Measurements from ENCODE around the gene ELF1. TPM values are rescaled to one million over a fixed set of nuclear protein-coding genes. Genes with fewer than 3 reads are reported as not detected.

Gene ELF1
- total and polyA plus RNA-seq, 2 experiments from 2014 or later = 22.2 to 36.8 TPM

- TF ChIP-seq CTCF (IDR thresholded peaks at IDR 0.05; ENCODE audit: low read depth, low read length) = no peak
- Histone ChIP-seq H3K27ac (no peak overlapping the region), H3K4me3 (no peak overlapping the region), H3K4me1 (ENCODE audit: low read depth) (peaks cover 16% of the 10 kb centered on the region), H3K9me3 (ENCODE audit: low read depth) (no peaks in the 10 kb centered on the region), H3K36me3 (peaks cover 3% of the 10 kb centered on the region), H3K27me3 (no peaks in the 10 kb centered on the region)
- DNase-seq (ENCODE audit: low read depth in 1 of 2, low spot score in 1 of 2) = no peak
Measured at GRCh38 chr13:40975441-40975840, 43.7 kb downstream of the ELF1 start.

- Histone ChIP-seq H3K27ac (no peak overlapping the region), H3K9me3 (ENCODE audit: low read depth) (no peaks in the 10 kb centered on the region), H3K4me3 (no peak overlapping the region), H3K4me1 (ENCODE audit: low read depth) (peaks cover 16% of the 10 kb centered on the region), H3K27me3 (no peaks in the 10 kb centered on the region), H3K36me3 (no peaks in the 10 kb centered on the region)
- peak; percentile 65 to 89 for DNase-seq (ENCODE audit: low read depth in 1 of 2, low spot score in 1 of 2)
- peak; percentile 77 for TF ChIP-seq CTCF (IDR thresholded peaks at IDR 0.05; ENCODE audit: low read depth, low read length)
Measured at GRCh38 chr13:40974460-40975407, 44.4 kb downstream of the ELF1 start.

GRCh38 chr13:40973409-40973808, 45.7 kb downstream of the ELF1 start:
- no peaks in the 10 kb centered on the region for H3K9me3 ChIP-seq (ENCODE audit: low read depth)
- H3K36me3 ChIP-seq = no peaks in the 10 kb centered on the region
- peaks cover 16% of the 10 kb centered on the region for H3K4me1 ChIP-seq (ENCODE audit: low read depth)
- no peak for DNase-seq (ENCODE audit: low read depth in 1 of 2, low spot score in 1 of 2)
- no peak overlapping the region for H3K27ac ChIP-seq
- no peaks in the 10 kb centered on the region for H3K27me3 ChIP-seq
- TF ChIP-seq CTCF (IDR thresholded peaks at IDR 0.05; ENCODE audit: low read depth, low read length) = no peak
- no peak overlapping the region for H3K4me3 ChIP-seq

GRCh38 chr13:40971321-40971720, 47.8 kb downstream of the ELF1 start:
- Histone ChIP-seq H3K4me1 (ENCODE audit: low read depth) (peaks cover 16% of the 10 kb centered on the region), H3K9me3 (ENCODE audit: low read depth) (no peaks in the 10 kb centered on the region), H3K36me3 (no peaks in the 10 kb centered on the region), H3K4me3 (no peak overlapping the region), H3K27me3 (no peaks in the 10 kb centered on the region), H3K27ac (no peak overlapping the region)
- no peak for TF ChIP-seq CTCF (IDR thresholded peaks at IDR 0.05; ENCODE audit: low read depth, low read length)
- DNase-seq (ENCODE audit: low read depth in 1 of 2, low spot score in 1 of 2) = no peak

GRCh38 chr13:40970803-40971202, 48.3 kb downstream of the ELF1 start:
- no peaks in the 10 kb centered on the region for H3K27me3 ChIP-seq
- no peak overlapping the region for H3K4me3 ChIP-seq
- TF ChIP-seq CTCF (IDR thresholded peaks at IDR 0.05; ENCODE audit: low read depth, low read length) = no peak
- no peak overlapping the region for H3K27ac ChIP-seq
- H3K4me1 ChIP-seq (ENCODE audit: low read depth) = peaks cover 16% of the 10 kb centered on the region
- H3K36me3 ChIP-seq = no peaks in the 10 kb centered on the region
- no peak for DNase-seq (ENCODE audit: low read depth in 1 of 2, low spot score in 1 of 2)
- H3K9me3 ChIP-seq (ENCODE audit: low read depth) = no peaks in the 10 kb centered on the region

Measured in cardiac muscle cell (in vitro differentiated cells and primary cell).